HCT116 (cell line): Measurements from ENCODE around the gene CBL. TPM values are rescaled to one million over a fixed set of nuclear protein-coding genes. Genes with fewer than 3 reads are reported as not detected.

Source experiments
- ATAC-seq: fragments of 200-7000 bp; cut with Tn5 transposase; 2 replicates; pipeline ENCODE4 v1.9.1; 2020; ENCODE audit warnings: mild to moderate bottlenecking, moderate library complexity
- BruUV-seq: library from RNA; stranded (reverse); fragments of 400-500 nt; replicated peaks from 2 replicates; lab custom pipeline; 2021; lab: Mats Ljungman, UMichigan
- CTCF ChIA-PET: fragments of 300-600 bp; sonication (Branson Sonifier 250); formaldehyde crosslinking; loops from one replicate; lab custom pipeline; 2021; ENCODE audit warnings: antibody characterized with exemption; lab: Charles Lee
- POLR2A ChIA-PET: fragments of 300-600, 350-600 bp; sonication (Branson Sonifier 250); formaldehyde crosslinking; loops from one replicate; lab custom pipeline; 2021; ENCODE audit warnings: antibody characterized with exemption; lab: Charles Lee
- RAD21 ChIA-PET, 2 experiments: fragments of 300-600 bp; sonication (Branson Sonifier 250); formaldehyde crosslinking; loops; one replicate each; lab custom pipeline; 2023; ENCODE audit warnings: low total read pairs in 2 of 2; ENCODE audit not compliant: uncharacterized antibody in 2 of 2, unreplicated experiment in 2 of 2, low non-redundant PET in 1 of 2; lab: Charles Lee
- DNase-seq: peaks from one replicate; pipeline ENCODE4 v3.0.0-alpha.2; 2010; ENCODE audit warnings: low read depth, low spot score
- H2AFZ ChIP-seq: fragments of 200-600 bp; shearing (Covaris generic), sonication (generic); 2 replicates; pipeline ENCODE4 v1.6.1; 2017; ENCODE audit warnings: low read depth, mixed run types, mixed read lengths, antibody characterized with exemption, low read length; ENCODE audit not compliant: poor library complexity, severe bottlenecking
- H3K27ac ChIP-seq: 2 replicates; pipeline ENCODE4 v1.5.1; 2012; ENCODE audit warnings: low read depth, low read length
- H3K27me3 ChIP-seq: fragments of 200-600 bp; sonication (generic); 2 replicates; pipeline ENCODE4 v1.6.1; 2016; ENCODE audit warnings: mixed run types, low read length, mixed read lengths; ENCODE audit not compliant: insufficient read depth
- H3K36me3 ChIP-seq, 2 experiments: fragments of 200-500 bp in 1 of 2; fragments of 200-600 bp in 1 of 2; sonication (Bioruptor generic) in 1 of 2; sonication (generic) in 1 of 2; 2 replicates each; pipeline versions ENCODE4 v1.5.1 to v1.6.1; 2014 to 2016; ENCODE audit warnings: low read length in 2 of 2, inconsistent platforms in 1 of 2, mixed read lengths in 1 of 2, mixed run types in 1 of 2; ENCODE audit not compliant: insufficient read depth in 2 of 2, control insufficient read depth in 1 of 2
- H3K4me1 ChIP-seq, 2 experiments: fragments of 200-600 bp in 1 of 2; sonication (generic) in 1 of 2; 2 replicates each; pipeline versions ENCODE4 v1.5.1 to v1.6.1; 2012 to 2017; ENCODE audit warnings: low read length in 2 of 2, inconsistent platforms in 1 of 2, mild to moderate bottlenecking in 1 of 2, mixed read lengths in 1 of 2, mixed run types in 1 of 2, moderate library complexity in 1 of 2; ENCODE audit not compliant: insufficient read depth in 2 of 2, control insufficient read depth in 1 of 2
- H3K4me2 ChIP-seq: fragments of 200-600 bp; sonication (generic); 2 replicates; pipeline ENCODE4 v1.6.1; 2017; ENCODE audit warnings: mixed run types, low read length, mixed read lengths
- H3K4me3 ChIP-seq, 2 experiments: fragments of 200-600 bp in 1 of 2; sonication (generic) in 1 of 2; replicated peaks in 1 of 2; 2 replicates each; pipeline ENCODE4 v1.5.1; 2011 to 2016; ENCODE audit warnings: low read length in 2 of 2, control low read depth in 1 of 2, low read depth in 1 of 2, mild to moderate bottlenecking in 1 of 2, mixed read lengths in 1 of 2, mixed run types in 1 of 2
- H3K79me2 ChIP-seq: fragments of 200-600 bp; sonication (generic); 2 replicates; pipeline ENCODE4 v1.6.1; 2017; ENCODE audit warnings: mild to moderate bottlenecking, mixed run types, low read length, moderate library complexity, mixed read lengths; ENCODE audit not compliant: insufficient read depth
- H3K9ac ChIP-seq: fragments of 200-600 bp; sonication (generic); 2 replicates; pipeline ENCODE4 v1.6.1; 2016; ENCODE audit warnings: low read length, mixed read lengths
- H3K9me2 ChIP-seq: fragments of 200-600 bp; sonication (generic), shearing (Covaris generic); 2 replicates; pipeline ENCODE4 v1.6.1; 2017; ENCODE audit warnings: mixed run types, mild to moderate bottlenecking, moderate library complexity; ENCODE audit not compliant: insufficient read depth
- H3K9me3 ChIP-seq, 2 experiments: fragments of 200-500 bp in 1 of 2; fragments of 200-600 bp in 1 of 2; sonication (Bioruptor generic) in 1 of 2; sonication (generic) in 1 of 2; 2 replicates each; pipeline ENCODE4 v1.6.1; 2014 to 2017; ENCODE audit warnings: low read length in 2 of 2, mixed read lengths in 2 of 2, inconsistent platforms in 1 of 2, low read depth in 1 of 2, mild to moderate bottlenecking in 1 of 2, mixed run types in 1 of 2, moderate library complexity in 1 of 2; ENCODE audit not compliant: control insufficient read depth in 1 of 2, insufficient read depth in 1 of 2
- H4K20me1 ChIP-seq: fragments of 200-600 bp; sonication (generic), shearing (Covaris generic); 2 replicates; pipeline ENCODE4 v1.6.1; 2017; ENCODE audit warnings: mixed run types, mild to moderate bottlenecking, moderate library complexity; ENCODE audit not compliant: insufficient read depth
- ATF3 ChIP-seq: IDR thresholded peaks from 2 replicates; pipeline ENCODE4 v1.6.1; 2012
- CBX3 ChIP-seq: IDR thresholded peaks from 2 replicates; pipeline ENCODE4 v1.6.1; 2012; ENCODE audit warnings: low read depth
- ELF1 ChIP-seq: IDR thresholded peaks from 2 replicates; pipeline ENCODE4 v1.6.1; 2012; ENCODE audit warnings: low read depth, borderline replicate concordance
- EZH2 ChIP-seq: fragments of 200-600 bp; sonication (generic); IDR thresholded peaks from 2 replicates; pipeline ENCODE4 v1.6.1; 2017; ENCODE audit warnings: antibody characterized with exemption, mixed run types
- MAX ChIP-seq: IDR thresholded peaks from 2 replicates; pipeline ENCODE4 v1.6.1; 2012
- POLR2AphosphoS5 ChIP-seq: IDR thresholded peaks from 2 replicates; pipeline ENCODE4 v1.6.1; 2011; ENCODE audit warnings: mild to moderate bottlenecking, low read depth, low read length, moderate library complexity
- RAD21 ChIP-seq: IDR thresholded peaks from 2 replicates; pipeline ENCODE4 v1.6.1; 2012; ENCODE audit warnings: low read depth, mild to moderate bottlenecking
- ZNF274 ChIP-seq: fragments of 200-500 bp; sonication (Bioruptor generic); IDR thresholded peaks from 2 replicates; pipeline ENCODE4 v1.6.1; 2014; ENCODE audit warnings: mild to moderate bottlenecking, low read depth, low read length, inconsistent platforms
- intact Hi-C: fragments of 100-400 bp; cut with micrococcal nuclease; formaldehyde crosslinking; loops from 2 replicates; pipeline ENCODE4 v1.10.0; 2022
- total RNA-seq: library from RNA; stranded (reverse); gene quantifications from one replicate; pipeline ENCODE4 v1.2.1, GENCODE V29; 2021; ENCODE audit not compliant: unreplicated experiment

CBL gene
- total RNA-seq, 1 experiment from 2014 or later: 31.1 TPM

GRCh38 chr11:119315131-119316015 lies 109.2 kb downstream of the CBL start (continued):
- TF ChIP-seq ZNF274 (no peak), POLR2AphosphoS5 (peak; percentile 49; the same call in 1 of the 2 replicates), EZH2 (no peak), ATF3 (no peak)

GRCh38 chr11:119316016-119316728 lies 110.0 kb downstream of the CBL start:
- ChIA-PET POLR2A (interaction anchor here (1.3 kb wide), 1 partner anchor 11 kb away, joined by 3 read pairs; no protein-coding TSS in a partner anchor), RAD21 (no interaction called here), CTCF (interaction anchor here (1.0 to 2.1 kb wide), 2 partner anchors 22 to 24 kb away, joined by 3 to 12 read pairs; no protein-coding TSS in a partner anchor)
- Histone ChIP-seq H3K9me3 (no peaks in the 10 kb centered on the region), H3K4me1 (peaks cover 16 to 39% of the 10 kb centered on the region in 2 experiments), H3K36me3 (peaks cover 0 to 8% of the 10 kb centered on the region in 2 experiments; a peak in 3 of 4 replicates), H3K27ac (peak overlapping the region; percentile 66), H3K4me2 (peak overlapping the region; percentile 99), H4K20me1 (no peaks in the 10 kb centered on the region), H3K9ac (peak overlapping the region; percentile 71), H2AFZ (peak overlapping the region; percentile 82), H3K9me2 (no peaks in the 10 kb centered on the region), H3K79me2 (no peaks in the 10 kb centered on the region; the same call in 1 of the 2 replicates), H3K4me3 (peak overlapping the region; percentile 63 to 75), H3K27me3 (no peaks in the 10 kb centered on the region)
- DNase-seq (no peak), ATAC-seq (peak; percentile 30)
- no TSS peak for BruUV-seq
- intact Hi-C loops: no loop called here
- TF ChIP-seq RAD21 (no peak), MAX (no peak), CBX3 (no peak), ELF1 (no peak)
